ENCODE data around the gene ZFYVE26. TPM values are rescaled to one million over a fixed set of nuclear protein-coding genes. Genes with fewer than 3 reads are reported as not detected.

ZFYVE26 gene
- total RNA-seq, 4 donors from 2014 or later = 15.9 to 21.2 (median 19.5) TPM

GRCh38 chr14:67785270-67786109 lies 30.9 kb downstream of the ZFYVE26 start:
- H3K27ac ChIP-seq (replicated peaks in 1 of 4) = no peak overlapping the region
- no peak overlapping the region for H3K4me3 ChIP-seq
- H3K4me1 ChIP-seq = no peaks in the 10 kb centered on the region
- peaks cover 90 to 100% (median 100%) of the 10 kb centered on the region in 4 donors for H3K36me3 ChIP-seq
- WGBS = 90% methylated on average over 4 of the region's 4 CpGs
- intact Hi-C loops (cut with DNase I) = no loop called here
- H3K27me3 ChIP-seq = no peaks in the 10 kb centered on the region
- no peaks in the 10 kb centered on the region for H3K9me3 ChIP-seq
- TF ChIP-seq POLR2A (IDR thresholded peaks at IDR 0.05; ENCODE audit: low read depth) (no peak), EP300 (IDR thresholded peaks at IDR 0.05) (no peak), CTCF (IDR thresholded peaks at IDR 0.05) (no peak), POLR2AphosphoS5 (IDR thresholded peaks at IDR 0.05) (no peak)
- no peak for DNase-seq (ENCODE audit: extremely low spot score)

- H3K4me1 ChIP-seq = no peaks in the 10 kb centered on the region
- peaks cover 92 to 100% (median 100%) of the 10 kb centered on the region in 4 donors for H3K36me3 ChIP-seq
- DNase-seq (ENCODE audit: extremely low spot score) = no peak
- H3K9me3 ChIP-seq = no peaks in the 10 kb centered on the region
- H3K4me3 ChIP-seq = no peak overlapping the region
- H3K27ac ChIP-seq (replicated peaks in 1 of 4) = no peak overlapping the region
- TF ChIP-seq CTCF (IDR thresholded peaks at IDR 0.05) (no peak), POLR2A (IDR thresholded peaks at IDR 0.05; ENCODE audit: low read depth) (no peak), EP300 (IDR thresholded peaks at IDR 0.05) (no peak), POLR2AphosphoS5 (IDR thresholded peaks at IDR 0.05) (no peak)
- 91% methylated on average over 5 of the region's 5 CpGs for WGBS
- no peaks in the 10 kb centered on the region for H3K27me3 ChIP-seq
- intact Hi-C loops (cut with DNase I) = no loop called here
Observed at GRCh38 chr14:67784244-67784823, 32.1 kb downstream of the ZFYVE26 start.

GRCh38 chr14:67782090-67782489 lies 34.3 kb downstream of the ZFYVE26 start:
- intact Hi-C loops (cut with DNase I) = no loop called here
- H3K36me3 ChIP-seq = peaks cover 87 to 100% (median 100%) of the 10 kb centered on the region in 4 donors

GRCh38 chr14:67778792-67779191 lies 37.6 kb downstream of the ZFYVE26 start:
- H3K27ac ChIP-seq (replicated peaks in 1 of 4) = no peak overlapping the region
- H3K9me3 ChIP-seq = no peaks in the 10 kb centered on the region
- H3K36me3 ChIP-seq = peaks cover 89 to 100% (median 100%) of the 10 kb centered on the region in 4 donors
- intact Hi-C loops (cut with DNase I) = no loop called here
- H3K27me3 ChIP-seq = no peaks in the 10 kb centered on the region
- DNase-seq (ENCODE audit: extremely low spot score) = no peak
- no peak for TF ChIP-seq POLR2A (IDR thresholded peaks at IDR 0.05; ENCODE audit: low read depth)
- TF ChIP-seq EP300 (IDR thresholded peaks at IDR 0.05) = no peak
- TF ChIP-seq CTCF (IDR thresholded peaks at IDR 0.05) = no peak
- no peak for TF ChIP-seq POLR2AphosphoS5 (IDR thresholded peaks at IDR 0.05)
- WGBS = 72% methylated on average over 1 of the region's 1 CpG
- H3K4me1 ChIP-seq = no peaks in the 10 kb centered on the region
- H3K4me3 ChIP-seq = no peak overlapping the region

More at GRCh38 chr14:67782090-67782489, 34.3 kb downstream of the ZFYVE26 start:
- Histone ChIP-seq H3K27me3 (no peaks in the 10 kb centered on the region), H3K9me3 (no peaks in the 10 kb centered on the region), H3K4me3 (no peak overlapping the region), H3K27ac (replicated peaks in 1 of 4) (no peak overlapping the region), H3K4me1 (no peaks in the 10 kb centered on the region)
- TF ChIP-seq CTCF (IDR thresholded peaks at IDR 0.05) (no peak), EP300 (IDR thresholded peaks at IDR 0.05) (no peak), POLR2AphosphoS5 (IDR thresholded peaks at IDR 0.05) (no peak), POLR2A (IDR thresholded peaks at IDR 0.05; ENCODE audit: low read depth) (no peak)
- no peak for DNase-seq (ENCODE audit: extremely low spot score)
- 31% methylated on average over 3 of the region's 3 CpGs for WGBS

Measured in esophagus muscularis mucosa (tissue), 4 donors.